HG03280 (cell line): Measurements from ENCODE around the gene TEAD4.

Experiments
- ATAC-seq: cut with Tn5 transposase; IDR thresholded peaks from one replicate; pipeline ENCODE4 v1.9.1; 2021; ENCODE audit warnings: mild to moderate bottlenecking, moderate library complexity; ENCODE audit not compliant: unreplicated experiment

The TEAD4 gene

GRCh38 chr12:2999265-2999841 lies 40.2 kb downstream of the TEAD4 start:
- ATAC-seq, result no peak

GRCh38 chr12:3000548-3001275 lies 41.5 kb downstream of the TEAD4 start:
- no peak for ATAC-seq

- ATAC-seq, result no peak
Observed at GRCh38 chr12:3002646-3003045, 43.4 kb downstream of the TEAD4 start.

- ATAC-seq, result no peak
Observed at GRCh38 chr12:3003357-3003992, 44.3 kb downstream of the TEAD4 start.

GRCh38 chr12:3004655-3005565 lies 45.7 kb downstream of the TEAD4 start:
- no peak for ATAC-seq

GRCh38 chr12:3005736-3006135 lies 46.5 kb downstream of the TEAD4 start:
- no peak for ATAC-seq

GRCh38 chr12:3009780-3010179 lies 50.6 kb downstream of the TEAD4 start:
- no peak for ATAC-seq

GRCh38 chr12:3010214-3010930 lies 51.2 kb downstream of the TEAD4 start:
- ATAC-seq, result no peak

- ATAC-seq, result no peak
Observed at GRCh38 chr12:3012786-3013185, 53.6 kb downstream of the TEAD4 start.

GRCh38 chr12:3014641-3015040 lies 55.4 kb downstream of the TEAD4 start:
- ATAC-seq, result no peak

- ATAC-seq, result no peak
Observed at GRCh38 chr12:3015356-3015755, 56.2 kb downstream of the TEAD4 start.

GRCh38 chr12:3016191-3016590 lies 57.0 kb downstream of the TEAD4 start:
- ATAC-seq, result no peak

GRCh38 chr12:3017281-3017680 lies 58.1 kb downstream of the TEAD4 start:
- ATAC-seq, result no peak

- ATAC-seq, result no peak
Observed at GRCh38 chr12:3018284-3019004, 59.2 kb downstream of the TEAD4 start.

- no peak for ATAC-seq
Observed at GRCh38 chr12:3019005-3019680, 59.9 kb downstream of the TEAD4 start.

- ATAC-seq, result no peak
Observed at GRCh38 chr12:3020399-3020798, 61.2 kb downstream of the TEAD4 start.

- no peak for ATAC-seq
Observed at GRCh38 chr12:3020850-3021435, 61.7 kb downstream of the TEAD4 start.

GRCh38 chr12:3022411-3022810 lies 63.2 kb downstream of the TEAD4 start:
- ATAC-seq, result no peak

GRCh38 chr12:3022961-3023360 lies 63.8 kb downstream of the TEAD4 start:
- ATAC-seq, result no peak
